Measurements from ENCODE around the gene CPNE5. TPM values are rescaled to one million over a fixed set of nuclear protein-coding genes. Genes with fewer than 3 reads are reported as not detected.

The CPNE5 gene
- total and polyA plus RNA-seq, 9 of the 15 experiments (the other 6 are each of a cell fraction or from before 2014, with no cell fraction given), result 0.14 to 1.0 (median 0.46) TPM; not detected in 2

DNA sequence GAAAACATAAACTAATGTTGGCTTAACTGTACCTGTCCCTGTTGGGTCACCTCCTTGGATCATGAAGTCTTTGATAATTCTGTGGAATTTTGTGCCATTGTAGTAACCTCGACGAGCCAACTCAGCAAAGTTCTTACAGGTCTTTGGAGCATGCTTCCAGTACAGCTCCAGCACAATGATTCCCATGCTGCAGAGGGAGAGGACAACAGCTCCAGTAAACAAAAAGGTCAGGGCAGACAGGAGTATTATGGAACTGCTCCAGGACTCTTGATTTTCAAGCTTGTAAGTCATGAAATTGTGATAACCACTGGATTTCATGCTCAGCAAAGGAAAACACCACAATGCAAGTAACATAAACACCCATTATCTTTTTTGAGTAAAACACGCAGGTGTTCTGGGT lies 32.4 kb upstream of the CPNE5 start (continued):
- TF ChIP-seq NUFIP1 (IDR thresholded peaks at IDR 0.05; ENCODE audit: partially characterized antibody) (no peak), ATF7 (IDR thresholded peaks at IDR 0.05) (no peak)

DNA sequence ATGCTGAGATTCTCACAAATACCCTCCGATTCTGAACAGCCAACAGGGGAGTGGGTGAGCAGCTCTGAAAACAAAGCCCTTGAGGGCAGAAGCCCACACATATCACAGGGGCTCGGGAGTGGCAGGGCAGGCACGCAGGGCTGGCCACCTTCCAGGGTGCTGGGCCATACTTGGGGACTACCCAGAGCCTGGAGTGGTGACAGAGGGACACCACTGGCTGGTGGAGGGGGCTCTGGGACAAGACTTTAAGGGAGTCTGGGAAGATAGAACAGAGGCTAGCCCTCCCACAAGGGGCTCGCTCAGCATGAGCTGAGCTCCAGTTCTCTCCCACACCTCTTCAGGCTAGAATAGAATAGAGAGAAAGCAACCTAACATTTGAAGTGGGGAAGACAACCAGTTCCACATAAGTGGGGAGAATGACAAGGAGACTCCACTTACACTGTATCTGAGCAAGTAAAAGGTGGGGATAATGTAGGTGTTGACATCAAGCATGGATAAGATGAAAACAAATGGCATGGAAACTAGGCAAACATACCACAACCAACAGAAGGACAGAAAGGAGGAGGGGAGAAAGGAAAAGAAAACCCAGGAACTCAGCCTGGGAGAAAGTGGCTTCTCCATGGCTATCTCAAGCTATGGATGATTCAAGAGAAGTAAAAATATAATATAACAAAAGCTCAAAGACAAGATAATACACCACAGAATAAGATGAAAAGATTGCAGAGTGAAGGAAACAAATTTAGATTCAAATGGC lies 28.4 kb upstream of the CPNE5 start:
- no TSS peak for BruUV-seq (replicated peaks)
- Histone ChIP-seq H3K27ac (ENCODE audit: extremely low read depth, low read depth, low read length) (no peak overlapping the region), H3K9ac (ENCODE audit: insufficient read depth in 1 of 2, low read depth in 2 of 2, low read length in 2 of 2) (peak overlapping the region in 1 of 2 experiments; percentile 13; a peak in 2 of 4 replicates), H3K36me3 (ENCODE audit: control insufficient read depth, insufficient read depth, low read length) (peaks cover 96% of the 10 kb centered on the region), H3K4me1 (replicated peaks in 1 of 2; ENCODE audit: control insufficient read depth in 2 of 2, insufficient read depth in 2 of 2, low read length in 2 of 2) (peaks cover 22 to 32% of the 10 kb centered on the region in 2 experiments), H3K9me3 (replicated peaks; ENCODE audit: control insufficient read depth, insufficient read depth, low read depth, low read length) (no peaks in the 10 kb centered on the region), H3K9me1 (ENCODE audit: control insufficient read depth, insufficient read depth, low read length) (no peaks in the 10 kb centered on the region), H3K27me3 (ENCODE audit: control insufficient read depth in 2 of 2, insufficient read depth in 2 of 2, low read length in 2 of 2) (no peaks in the 10 kb centered on the region), H3K79me2 (ENCODE audit: control insufficient read depth, insufficient read depth, low read length) (peaks cover 94% of the 10 kb centered on the region), H2AFZ (ENCODE audit: low read depth, low read length) (no peak overlapping the region), H4K20me1 (replicated peaks; ENCODE audit: control insufficient read depth, insufficient read depth, low read length) (no peaks in the 10 kb centered on the region), H3K4me3 (no peak overlapping the region), H3K4me2 (ENCODE audit: insufficient read depth, low read length) (no peak overlapping the region)
- FAIRE-seq, result no peak
- CTCF ChIA-PET (ENCODE audit: low intra/inter-chr PET ratio), result no interaction called here
- intact Hi-C loops (cut with micrococcal nuclease) (no loop called here), in situ Hi-C loops (cut with MboI) (no loop called here)
- POLR2A ChIA-PET, result interaction anchor here (0.7 to 8.9 kb wide), 4 partner anchors 8 to 19 kb away, joined by 3 to 60 read pairs (median 3); no protein-coding TSS in a partner anchor
- no peak for ATAC-seq
- DNase-seq (ENCODE audit: extremely low read depth in 1 of 4, low spot score in 3 of 4), result no peak
- 79% methylated on average over 4 of the region's 4 CpGs for WGBS (ENCODE audit: insufficient coverage, low coverage, missing lambda C conversion rate)
- TF ChIP-seq ZNF395 (CRISPR knock-in tag; IDR thresholded peaks at IDR 0.05) (no peak), ZNF384 (IDR thresholded peaks at IDR 0.05; ENCODE audit: low read depth, low read length) (no peak), ZNF696 (CRISPR knock-in tag; conservative IDR thresholded peaks at IDR 0.05) (no peak), RB1 (IDR thresholded peaks at IDR 0.05; ENCODE audit: low read depth) (no peak), PHB2 (IDR thresholded peaks at IDR 0.05; ENCODE audit: low read depth) (no peak), SFPQ (IDR thresholded peaks at IDR 0.05; ENCODE audit: low read depth, low read length) (no peak), ATF6 (CRISPR knock-in tag; IDR thresholded peaks at IDR 0.05) (no peak)
